GM23248 (cell line): ENCODE data around the gene SGK1. TPM values are rescaled to one million over a fixed set of nuclear protein-coding genes. Genes with fewer than 3 reads are reported as not detected.

Source experiments
- DNase-seq: peaks from one replicate; pipeline ENCODE4 v3.0.0-alpha.2; 2015
- H2AFZ ChIP-seq: fragments of 200-600 bp; sonication (generic); 2 replicates; pipeline ENCODE4 v1.6.1; 2016; ENCODE audit warnings: antibody characterized with exemption
- H3F3A ChIP-seq: fragments of 200-600 bp; sonication (generic); 2 replicates; pipeline ENCODE4 v1.6.1; 2016; ENCODE audit warnings: mild to moderate bottlenecking, antibody characterized with exemption, mixed run types; ENCODE audit not compliant: insufficient read depth
- H3K27ac ChIP-seq: fragments of 200-600 bp; sonication (generic); 2 replicates; pipeline ENCODE4 v1.5.1; 2016; ENCODE audit warnings: mild to moderate bottlenecking
- H3K27me3 ChIP-seq: fragments of 200-600 bp; sonication (generic); replicated peaks from 2 replicates; pipeline ENCODE4 v1.6.1; 2016; ENCODE audit warnings: mild to moderate bottlenecking; ENCODE audit not compliant: insufficient read depth
- H3K36me3 ChIP-seq: fragments of 200-600 bp; sonication (generic); 2 replicates; pipeline ENCODE4 v1.6.1; 2016; ENCODE audit warnings: low read depth, mild to moderate bottlenecking
- H3K4me1 ChIP-seq: fragments of 200-600 bp; sonication (generic); 2 replicates; pipeline ENCODE4 v1.6.1; 2016; ENCODE audit warnings: mild to moderate bottlenecking; ENCODE audit not compliant: insufficient read depth
- H3K4me2 ChIP-seq: fragments of 200-600 bp; sonication (generic); one replicate; pipeline ENCODE4 v1.6.1; 2016; ENCODE audit warnings: mild to moderate bottlenecking; ENCODE audit not compliant: unreplicated experiment
- H3K4me3 ChIP-seq: fragments of 200-600 bp; sonication (generic); 2 replicates; pipeline ENCODE4 v1.5.1; 2016; ENCODE audit warnings: mild to moderate bottlenecking
- H3K79me2 ChIP-seq: fragments of 200-600 bp; sonication (generic); 2 replicates; pipeline ENCODE4 v1.6.1; 2016; ENCODE audit warnings: mild to moderate bottlenecking; ENCODE audit not compliant: insufficient read depth
- H3K9ac ChIP-seq: fragments of 200-600 bp; sonication (generic); 2 replicates; pipeline ENCODE4 v1.6.1; 2016; ENCODE audit warnings: mild to moderate bottlenecking
- H3K9me2 ChIP-seq: fragments of 200-600 bp; sonication (generic); 2 replicates; pipeline ENCODE4 v1.6.1; 2016; ENCODE audit warnings: mixed run types, mild to moderate bottlenecking, moderate library complexity; ENCODE audit not compliant: insufficient read depth
- H3K9me3 ChIP-seq: fragments of 200-600 bp; sonication (generic); one replicate; pipeline ENCODE4 v1.6.1; 2017; ENCODE audit warnings: low read depth
- H4K20me1 ChIP-seq: fragments of 200-600 bp; sonication (generic); 2 replicates; pipeline ENCODE4 v1.6.0; 2016; ENCODE audit not compliant: insufficient read depth
- EZH2 ChIP-seq: fragments of 200-600 bp; sonication (generic); IDR thresholded peaks from 2 replicates; pipeline ENCODE4 v1.6.1; 2018; ENCODE audit warnings: antibody characterized with exemption, mild to moderate bottlenecking; ENCODE audit not compliant: insufficient read depth, poor library complexity, severe bottlenecking
- EZH2phosphoT487 ChIP-seq: fragments of 200-600 bp; sonication (generic); IDR thresholded peaks from 2 replicates; pipeline ENCODE4 v1.6.1; 2018; ENCODE audit warnings: antibody characterized with exemption, moderate library complexity, mild to moderate bottlenecking, low read depth; ENCODE audit not compliant: insufficient read depth
- whole genome bisulfite sequencing, 2 experiments: methylation state at CpG; one replicate each; pipeline ENCODE4 v1.1.6; 2015 to 2017; ENCODE audit warnings: low lambda C conversion rate in 2 of 2, low coverage in 1 of 2; ENCODE audit errors: missing lambda C conversion rate in 2 of 2; 5-methylcytosine and 5-hydroxymethylcytosine counted together
- in situ Hi-C: fragments of 300-500 bp; cut with MboI; formaldehyde crosslinking; loops from 2 replicates; pipeline ENCODE4 v1.15.0; 2020
- polyA plus RNA-seq: library from polyadenylated mRNA; unstranded; fragments of >200 nt; fragmentation: Nextera tagmentation; extraction: Ambion mirVana; gene quantifications from 2 replicates; pipeline ENCODE4 v1.2.1, GENCODE V29; 2016
- total RNA-seq: library from RNA; depleted of rRNA; stranded (reverse); fragments of >200 nt; shearing (Covaris generic); gene quantifications from 2 replicates; pipeline ENCODE4 v1.2.3, GENCODE V29; 2014

Gene SGK1
- total and polyA plus RNA-seq, 2 experiments from 2014 or later, result 134 to 228 TPM

GRCh38 chr6:134351615-134352474, 33.9 kb upstream of the SGK1 start:
- Histone ChIP-seq H2AFZ (no peak overlapping the region), H3K27me3 (no peaks in the 10 kb centered on the region), H3K9ac (no peak overlapping the region)

GRCh38 chr6:134347885-134348805, 30.2 kb upstream of the SGK1 start:
- Histone ChIP-seq H3K36me3 (no peaks in the 10 kb centered on the region), H3K9me2 (no peaks in the 10 kb centered on the region), H3K27me3 (no peaks in the 10 kb centered on the region), H3K4me3 (no peak overlapping the region), H3K9me3 (no peaks in the 10 kb centered on the region), H4K20me1 (no peaks in the 10 kb centered on the region), H3K27ac (peak overlapping the region; percentile 34), H2AFZ (no peak overlapping the region), H3K9ac (no peak overlapping the region), H3K79me2 (no peaks in the 10 kb centered on the region), H3K4me1 (peaks cover 17% of the 10 kb centered on the region), H3F3A (peaks cover 14% of the 10 kb centered on the region; the same call in 1 of the 2 replicates), H3K4me2 (no peak overlapping the region)
- in situ Hi-C loops, result no loop called here
- DNase-seq, result peak; percentile 93
- 80% methylated on average over 22 of the region's 22 CpGs for WGBS, 2 experiments
- TF ChIP-seq EZH2, result no peak
- TF ChIP-seq EZH2phosphoT487, result no peak

More at GRCh38 chr6:134351615-134352474, 33.9 kb upstream of the SGK1 start:
- no peaks in the 10 kb centered on the region for H3K9me2 ChIP-seq
- 94 to 97% methylated on average over 7 of the region's 7 CpGs for WGBS, 2 experiments
- no peak overlapping the region for H3K27ac ChIP-seq
- no peaks in the 10 kb centered on the region for H4K20me1 ChIP-seq
- no peak for TF ChIP-seq EZH2phosphoT487
- no peak for TF ChIP-seq EZH2
- H3F3A ChIP-seq, result peaks cover 20% of the 10 kb centered on the region
- H3K9me3 ChIP-seq, result no peaks in the 10 kb centered on the region
- no peak overlapping the region for H3K4me3 ChIP-seq
- H3K36me3 ChIP-seq, result no peaks in the 10 kb centered on the region
- H3K4me1 ChIP-seq, result peaks cover 27% of the 10 kb centered on the region
- H3K79me2 ChIP-seq, result no peaks in the 10 kb centered on the region
- no peak overlapping the region for H3K4me2 ChIP-seq
- DNase-seq, result no peak
- in situ Hi-C loops, result no loop called here

DNA sequence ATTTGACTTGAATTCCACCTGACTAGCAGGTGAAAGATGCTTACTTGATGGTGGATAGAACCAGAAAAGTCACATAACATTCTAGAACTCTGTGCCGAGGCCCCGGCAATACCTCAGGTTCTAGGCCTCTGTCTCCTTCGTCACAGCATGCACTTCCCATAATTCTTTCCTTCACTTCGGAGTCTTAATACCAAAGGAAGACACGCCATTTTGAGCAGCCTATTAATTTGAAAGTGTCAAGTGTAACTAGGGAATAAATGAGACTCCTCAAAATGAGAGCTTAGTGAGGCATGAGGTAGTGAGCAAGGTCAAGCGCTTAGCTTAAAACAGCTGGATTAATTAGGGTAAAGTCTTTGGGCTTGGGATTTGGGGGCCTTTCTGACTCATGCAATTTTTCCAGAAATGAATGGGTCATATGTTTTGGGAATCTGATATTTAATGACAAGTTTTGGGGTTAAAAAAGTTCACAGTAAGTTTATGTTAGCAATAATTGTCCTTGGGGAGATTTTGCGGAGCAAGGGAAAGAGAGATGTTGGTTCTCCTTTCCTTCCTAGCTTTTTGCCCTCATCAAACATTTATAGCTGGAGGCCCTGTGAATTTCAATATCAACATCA, 29.1 kb upstream of the SGK1 start:
- no peak for DNase-seq
- H3F3A ChIP-seq, result peaks cover 14% of the 10 kb centered on the region; the same call in 1 of the 2 replicates
- in situ Hi-C loops, result no loop called here
- 94 to 95% methylated on average over 7 of the region's 7 CpGs for WGBS, 2 experiments
- H3K9ac ChIP-seq, result no peak overlapping the region
- peaks cover 11% of the 10 kb centered on the region; the same call in 1 of the 2 replicates for H3K4me1 ChIP-seq
- H3K9me2 ChIP-seq, result no peaks in the 10 kb centered on the region
- H3K9me3 ChIP-seq, result no peaks in the 10 kb centered on the region
- H3K4me2 ChIP-seq, result no peak overlapping the region
- H3K27ac ChIP-seq, result no peak overlapping the region
- no peak for TF ChIP-seq EZH2
- no peak for TF ChIP-seq EZH2phosphoT487
- no peaks in the 10 kb centered on the region for H4K20me1 ChIP-seq
- H3K27me3 ChIP-seq, result no peaks in the 10 kb centered on the region
- H3K36me3 ChIP-seq, result no peaks in the 10 kb centered on the region
- H2AFZ ChIP-seq, result no peak overlapping the region
- no peak overlapping the region for H3K4me3 ChIP-seq
- H3K79me2 ChIP-seq, result no peaks in the 10 kb centered on the region

- H3K9ac ChIP-seq, result no peak overlapping the region
- peaks cover 14% of the 10 kb centered on the region; the same call in 1 of the 2 replicates for H3F3A ChIP-seq
- H2AFZ ChIP-seq, result no peak overlapping the region
- H3K27me3 ChIP-seq, result no peaks in the 10 kb centered on the region
- DNase-seq, result no peak
- TF ChIP-seq EZH2, result no peak
- no peak for TF ChIP-seq EZH2phosphoT487
- H4K20me1 ChIP-seq, result no peaks in the 10 kb centered on the region
- in situ Hi-C loops, result no loop called here
- no peak overlapping the region for H3K4me2 ChIP-seq
- H3K9me2 ChIP-seq, result no peaks in the 10 kb centered on the region
- no peak overlapping the region for H3K4me3 ChIP-seq
- H3K27ac ChIP-seq, result no peak overlapping the region
- 96 to 98% methylated on average over 8 of the region's 8 CpGs for WGBS, 2 experiments
- H3K36me3 ChIP-seq, result no peaks in the 10 kb centered on the region
- H3K9me3 ChIP-seq, result no peaks in the 10 kb centered on the region
- no peaks in the 10 kb centered on the region for H3K79me2 ChIP-seq
- H3K4me1 ChIP-seq, result peaks cover 11% of the 10 kb centered on the region; the same call in 1 of the 2 replicates
Measured at GRCh38 chr6:134345789-134346188, 27.9 kb upstream of the SGK1 start.
